Measurements from ENCODE around the gene SUGCT.

DNA sequence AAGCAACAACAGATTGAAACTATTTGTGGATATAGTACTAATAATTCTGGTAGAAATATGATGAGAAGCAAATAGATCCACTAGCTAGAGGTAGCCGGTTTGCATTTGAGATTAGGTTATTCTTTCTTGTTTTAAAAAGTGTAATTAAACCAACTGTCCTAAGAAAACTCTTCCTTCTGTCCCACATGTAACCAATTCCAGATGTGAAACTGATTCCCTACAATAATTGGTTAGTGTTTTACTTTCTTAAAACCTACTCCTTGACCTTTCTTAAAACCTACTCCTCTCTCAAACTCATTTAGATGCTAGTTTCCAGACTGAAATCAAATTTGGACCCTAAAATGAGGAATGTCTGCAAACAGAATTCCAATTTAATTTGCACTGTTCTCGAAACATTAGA lies 521.5 kb downstream of the SUGCT start:
- TF ChIP-seq CTCF (IDR thresholded peaks at IDR 0.05; ENCODE audit: low read depth, low read length) (no peak), POLR2A (IDR thresholded peaks at IDR 0.05; ENCODE audit: extremely low read depth, insufficient read length) (no peak)
